GM18867 (cell line): ENCODE data around the gene MLLT6.
A peak's percentile ranks its signal among the peaks of the same experiment; 100 is the strongest.
"Not testable (repeated sequence)": the region's sequence is repeated elsewhere in the genome, so short reads cannot be mapped to it uniquely, and the experiment has no call there.

Experiments used
- ATAC-seq: cut with Tn5 transposase; IDR thresholded peaks from one replicate; pipeline ENCODE4 v1.9.1; 2021; ENCODE audit warnings: mild to moderate bottlenecking, moderate library complexity; ENCODE audit not compliant: unreplicated experiment

Gene MLLT6

GRCh38 chr17:38725066-38725465, 20.0 kb downstream of the MLLT6 start:
- no peak for ATAC-seq

- not testable (repeated sequence) for ATAC-seq
Measured at GRCh38 chr17:38726145-38726544, 21.1 kb downstream of the MLLT6 start.

GRCh38 chr17:38727736-38728135, 22.7 kb downstream of the MLLT6 start:
- ATAC-seq = no peak

GRCh38 chr17:38728290-38728831, 23.3 kb downstream of the MLLT6 start:
- ATAC-seq = no peak

- no peak for ATAC-seq
Measured at GRCh38 chr17:38729368-38729885, 24.4 kb downstream of the MLLT6 start.

DNA sequence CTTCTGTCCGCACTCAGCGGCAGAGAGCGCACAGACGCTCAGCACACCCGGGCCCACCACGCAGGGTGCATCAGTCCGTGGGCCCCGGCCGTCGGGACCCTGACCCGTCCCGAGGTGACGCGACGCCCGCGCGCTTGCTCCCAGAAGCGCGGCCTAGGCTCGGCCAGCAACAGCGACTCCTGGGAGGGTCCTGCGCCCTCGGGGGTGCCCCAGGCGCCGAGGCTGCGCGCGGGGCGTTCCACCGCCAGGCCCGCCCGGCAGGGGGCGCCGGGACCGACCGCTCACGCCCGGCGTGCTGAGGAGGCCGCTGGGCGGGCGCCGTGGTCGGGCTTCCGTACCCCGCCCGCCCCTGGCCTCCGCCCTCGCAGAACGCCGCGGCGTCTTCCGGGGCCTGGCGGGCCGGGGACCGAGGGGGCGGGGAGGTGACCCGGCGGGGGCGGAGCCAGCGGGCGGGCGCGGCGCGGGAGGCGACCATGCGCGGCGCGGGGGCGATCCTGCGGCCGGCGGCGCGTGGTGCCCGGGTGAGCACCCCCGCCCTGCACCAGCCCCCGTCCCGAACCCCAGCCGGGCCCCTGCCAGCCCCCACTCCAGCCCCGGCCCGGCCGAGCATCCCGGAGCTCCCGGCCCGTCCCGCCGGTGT, 24.9 kb downstream of the MLLT6 start, which contains the start of gene CISD3:
CISD3 (plus strand) TSS at position 456 of the 640 bp plus-strand sequence; CDS start at position 474, 18 bp downstream.
- peak; percentile 79 for ATAC-seq

DNA sequence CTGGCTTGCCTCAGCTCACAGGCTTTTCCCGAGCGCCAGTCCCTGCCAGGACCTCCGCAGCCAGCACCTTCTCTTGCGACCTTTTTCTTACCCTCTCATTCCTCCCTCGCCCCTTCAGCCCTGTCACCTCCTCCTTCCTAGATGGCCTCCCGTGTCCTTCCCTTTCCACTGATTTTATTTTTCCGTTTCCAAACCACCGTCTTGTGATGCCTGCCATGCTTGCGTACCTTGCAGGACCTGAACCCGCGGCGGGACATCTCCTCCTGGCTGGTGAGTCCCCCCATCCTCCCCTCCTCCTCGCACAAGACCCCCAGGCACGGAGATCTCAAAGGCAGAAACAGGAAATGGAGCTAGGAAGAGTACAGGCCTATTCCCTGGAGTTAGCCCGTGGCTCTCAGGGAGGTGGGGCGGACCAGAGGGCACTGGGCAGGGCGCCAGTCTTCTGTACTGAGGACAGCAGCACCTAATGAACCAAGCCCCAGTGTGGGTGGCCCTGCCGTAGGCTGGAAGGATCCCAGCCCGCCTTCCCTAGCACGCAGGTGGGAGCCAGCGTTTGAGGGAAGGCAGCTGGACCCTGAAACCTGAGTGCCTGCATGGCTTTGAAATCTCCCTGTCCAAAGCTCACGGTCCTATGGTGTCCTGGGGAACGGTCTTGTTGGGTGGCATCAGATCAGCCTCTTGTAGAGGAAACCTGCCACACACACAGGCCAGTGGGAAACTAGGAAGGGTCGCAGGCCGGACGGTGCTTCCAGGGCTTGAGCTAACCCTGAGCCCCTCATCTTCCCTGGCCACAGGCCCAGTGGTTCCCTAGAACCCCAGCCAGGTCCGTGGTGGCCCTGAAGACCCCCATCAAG, 25.7 kb downstream of the MLLT6 start:
- no peak for ATAC-seq

GRCh38 chr17:38731526-38732294, 26.6 kb downstream of the MLLT6 start:
- no peak for ATAC-seq

DNA sequence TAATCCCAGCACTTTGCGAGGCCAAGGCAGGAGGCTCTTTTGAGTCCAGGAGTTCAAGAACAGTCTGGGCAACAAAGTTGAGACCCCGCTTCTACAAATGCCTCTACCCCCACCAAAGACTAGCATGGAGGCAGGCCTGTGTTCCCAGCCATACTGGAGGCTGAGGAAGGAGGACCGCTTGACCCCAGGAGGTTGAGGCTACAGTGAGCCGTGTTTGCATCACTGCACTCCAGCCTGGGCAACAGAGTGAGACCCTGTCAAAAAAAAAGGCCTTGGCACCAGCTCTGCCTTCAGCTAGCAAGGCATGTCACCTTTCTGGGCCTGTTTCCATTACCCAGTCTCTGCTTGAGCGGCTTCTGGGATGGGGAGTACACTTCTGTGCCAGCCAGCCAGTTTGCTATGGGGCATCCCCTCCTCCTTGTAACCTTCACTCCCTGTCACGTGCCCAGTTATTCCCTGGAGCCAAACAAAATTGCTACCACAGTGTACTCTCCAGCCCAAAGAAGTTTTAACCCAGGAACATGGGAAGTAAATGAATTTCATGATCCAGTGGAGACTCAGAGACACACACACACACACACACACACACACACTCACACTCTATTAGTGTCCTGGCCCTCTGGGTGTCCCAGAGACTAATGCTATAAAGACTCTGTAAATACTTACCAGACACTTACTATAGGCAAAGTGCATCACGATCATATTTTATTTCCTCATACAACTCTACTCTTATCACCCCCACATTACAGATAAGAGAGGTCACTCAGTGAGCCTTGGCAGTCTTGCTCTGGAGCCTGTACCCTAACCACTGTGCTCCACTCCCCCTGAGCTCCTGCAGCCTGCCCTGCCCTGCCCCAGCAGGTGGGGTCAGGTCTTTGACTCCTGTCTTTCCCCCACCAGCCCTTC, 27.6 kb downstream of the MLLT6 start:
- ATAC-seq = no peak

GRCh38 chr17:38733282-38733981, 28.4 kb downstream of the MLLT6 start:
- no peak for ATAC-seq

DNA sequence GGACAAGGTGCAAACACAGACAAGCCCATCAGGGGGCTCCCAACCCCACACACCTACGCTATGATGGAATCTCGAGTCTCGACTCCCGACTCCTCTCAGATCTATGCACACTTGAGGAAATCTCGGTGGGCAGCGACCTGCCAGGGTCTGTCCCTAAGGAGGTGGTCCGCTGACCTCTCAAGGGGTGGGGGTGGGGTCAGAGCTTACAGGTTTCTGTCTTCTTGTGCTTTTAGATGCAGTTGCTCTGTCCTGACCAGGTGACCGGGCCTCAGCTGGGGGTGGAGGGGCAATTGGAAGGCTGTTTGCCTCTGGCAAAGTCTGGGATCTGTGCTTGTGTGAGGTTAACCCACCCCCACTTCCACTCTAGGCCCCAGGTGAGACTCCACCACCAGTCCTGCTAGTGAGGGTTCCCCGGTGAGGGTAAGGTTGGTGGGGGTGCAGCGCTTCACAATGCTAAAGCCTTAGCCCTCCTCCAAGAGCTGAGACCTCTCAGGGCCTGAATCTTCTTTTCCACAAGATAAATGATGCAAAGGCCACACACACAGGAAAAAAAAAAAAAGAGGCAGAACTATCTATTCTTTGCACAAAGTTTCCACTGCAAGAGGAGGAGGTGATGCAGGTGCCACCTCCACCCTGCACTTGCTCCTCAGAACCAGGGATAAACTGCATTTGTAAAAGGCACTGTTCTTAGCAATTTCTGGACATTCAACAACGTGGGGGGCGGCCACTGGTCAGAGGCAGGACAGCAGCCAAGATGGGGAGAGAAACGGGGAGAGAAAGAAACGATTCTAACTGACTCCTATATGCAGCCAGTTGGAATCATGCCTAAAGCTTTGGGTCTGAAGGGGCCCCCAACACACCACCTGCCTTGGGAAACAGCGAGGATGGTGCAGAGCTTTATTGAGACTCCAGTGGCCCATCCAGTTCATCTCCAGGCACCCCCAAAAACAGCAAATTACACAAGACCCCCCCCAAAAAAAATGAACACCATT, 29.2 kb downstream of the MLLT6 start:
- ATAC-seq = no peak

- ATAC-seq = no peak
Measured at GRCh38 chr17:38735161-38735997, 30.3 kb downstream of the MLLT6 start.

DNA sequence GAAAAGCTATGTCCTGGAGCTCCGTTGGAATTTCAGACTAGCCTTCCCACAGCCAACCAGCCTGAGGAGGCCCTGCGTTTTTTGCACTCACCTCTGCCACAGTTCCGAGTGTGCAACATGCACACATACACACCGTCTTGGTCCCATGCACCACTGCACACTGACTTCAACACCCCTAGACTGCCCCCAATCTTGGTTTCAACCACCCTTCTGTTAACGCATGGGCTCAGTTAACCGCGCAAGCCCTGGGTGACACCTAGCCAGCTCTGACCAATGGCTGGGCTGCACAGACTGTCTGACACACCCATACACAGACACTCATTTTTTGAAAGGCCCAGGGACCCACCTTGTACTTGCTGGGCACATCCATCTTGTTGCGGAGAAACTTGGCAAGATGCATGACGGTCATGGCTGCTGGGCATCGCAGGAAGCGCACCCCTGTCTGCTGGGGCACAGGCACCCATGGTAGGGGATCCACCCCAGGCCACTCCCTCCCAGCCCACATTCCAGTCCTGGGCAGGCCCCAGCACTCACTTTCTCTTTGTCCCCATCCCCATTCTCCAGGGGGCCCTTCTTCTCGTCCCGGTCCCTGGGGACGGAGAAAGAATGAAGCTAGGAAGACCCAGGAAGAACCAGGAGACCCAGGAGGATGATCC, 33.1 kb downstream of the MLLT6 start:
- peak; percentile 57 for ATAC-seq

DNA sequence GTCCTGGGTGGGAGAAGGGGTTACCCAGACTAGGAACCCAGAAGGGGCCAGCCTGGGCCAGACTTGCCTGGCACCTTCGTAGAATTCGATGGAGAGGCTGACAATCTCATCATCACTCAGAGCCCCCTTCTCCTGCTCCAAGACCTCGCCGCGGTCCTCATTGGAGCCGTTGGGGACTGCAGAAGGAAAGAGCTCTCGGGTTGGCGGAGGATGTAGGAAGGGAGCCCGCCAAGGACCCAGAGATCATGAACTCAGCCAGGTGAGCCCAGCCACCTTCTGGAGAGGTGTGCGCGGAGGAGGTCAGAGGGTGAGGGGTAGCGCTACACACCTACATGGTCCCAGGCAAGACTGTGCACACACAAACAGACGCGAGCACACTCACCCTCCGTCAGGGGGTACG, 33.6 kb downstream of the MLLT6 start:
- ATAC-seq = no peak

DNA sequence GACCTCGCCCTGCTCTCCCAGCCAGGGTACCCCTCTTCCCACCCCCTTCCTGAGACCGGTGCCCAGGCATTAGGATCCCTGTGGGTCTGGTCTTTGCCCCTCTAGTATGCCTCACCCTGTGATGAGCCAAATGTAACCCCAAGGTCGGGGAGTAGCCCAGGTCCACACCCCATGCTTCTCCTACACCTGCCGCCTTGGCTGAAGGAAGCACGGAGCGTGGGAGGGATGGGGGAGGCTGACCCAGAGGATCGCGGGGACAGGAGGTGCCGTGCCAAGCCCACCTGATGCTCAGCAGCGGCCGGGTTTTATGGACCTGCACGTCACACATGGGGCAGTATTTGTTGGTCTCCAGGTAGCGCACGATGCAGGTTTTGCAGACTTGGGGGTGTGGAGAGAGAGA, 34.2 kb downstream of the MLLT6 start:
- ATAC-seq = no peak

DNA sequence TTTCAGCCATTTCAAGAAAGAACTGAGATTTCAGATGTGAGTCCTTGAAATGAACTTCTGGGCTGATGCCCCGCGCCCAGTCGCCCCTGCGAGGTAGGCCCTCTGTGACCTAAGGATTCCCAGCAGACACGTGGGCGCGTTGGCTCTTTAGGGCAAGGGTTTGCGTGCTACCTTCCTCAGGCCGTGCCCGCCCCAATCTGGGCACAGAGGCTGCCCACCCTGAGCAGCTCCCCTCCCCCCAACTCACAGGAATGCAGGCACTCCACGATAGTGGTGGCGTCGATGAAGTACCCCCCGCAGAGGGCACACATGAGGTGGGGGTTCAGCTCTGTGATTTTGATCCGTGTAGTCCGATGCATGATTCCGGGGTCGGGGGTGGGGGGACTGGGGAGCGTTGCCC, 35.0 kb downstream of the MLLT6 start:
- no peak for ATAC-seq

DNA sequence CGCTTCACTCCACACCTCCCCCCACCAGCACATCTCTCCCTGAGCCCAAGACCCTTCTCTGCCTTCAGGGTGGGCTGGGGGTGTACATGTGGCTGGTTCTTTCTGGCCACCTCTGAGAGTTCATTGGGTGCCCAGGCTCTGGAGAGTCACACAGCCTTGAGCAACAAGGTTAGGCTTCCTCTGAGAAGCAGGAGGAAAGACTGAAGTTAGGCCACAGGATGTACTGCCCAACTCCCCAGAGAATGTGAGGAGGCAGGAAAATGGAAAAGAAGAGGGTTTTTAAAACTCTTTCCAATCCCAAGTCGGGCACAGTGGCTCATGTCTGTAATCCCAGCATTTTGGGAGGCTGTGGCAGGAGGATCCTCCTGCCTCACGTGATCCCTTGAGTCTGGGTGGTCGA, 35.7 kb downstream of the MLLT6 start:
- no peak for ATAC-seq
